NOMO-1 treated with dmso at 0.1 percent for 144 hours (cell line): ENCODE data around the gene NHLRC2.
"Not testable (repeated sequence)": the region's sequence is repeated elsewhere in the genome, so short reads cannot be mapped to it uniquely, and the experiment has no call there.

Experiments used
- DNase-seq: peaks from one replicate; lab custom pipeline; 2025; ENCODE audit not compliant: unreplicated experiment; lab: John Stamatoyannopoulos, UW

The NHLRC2 gene, protein sequence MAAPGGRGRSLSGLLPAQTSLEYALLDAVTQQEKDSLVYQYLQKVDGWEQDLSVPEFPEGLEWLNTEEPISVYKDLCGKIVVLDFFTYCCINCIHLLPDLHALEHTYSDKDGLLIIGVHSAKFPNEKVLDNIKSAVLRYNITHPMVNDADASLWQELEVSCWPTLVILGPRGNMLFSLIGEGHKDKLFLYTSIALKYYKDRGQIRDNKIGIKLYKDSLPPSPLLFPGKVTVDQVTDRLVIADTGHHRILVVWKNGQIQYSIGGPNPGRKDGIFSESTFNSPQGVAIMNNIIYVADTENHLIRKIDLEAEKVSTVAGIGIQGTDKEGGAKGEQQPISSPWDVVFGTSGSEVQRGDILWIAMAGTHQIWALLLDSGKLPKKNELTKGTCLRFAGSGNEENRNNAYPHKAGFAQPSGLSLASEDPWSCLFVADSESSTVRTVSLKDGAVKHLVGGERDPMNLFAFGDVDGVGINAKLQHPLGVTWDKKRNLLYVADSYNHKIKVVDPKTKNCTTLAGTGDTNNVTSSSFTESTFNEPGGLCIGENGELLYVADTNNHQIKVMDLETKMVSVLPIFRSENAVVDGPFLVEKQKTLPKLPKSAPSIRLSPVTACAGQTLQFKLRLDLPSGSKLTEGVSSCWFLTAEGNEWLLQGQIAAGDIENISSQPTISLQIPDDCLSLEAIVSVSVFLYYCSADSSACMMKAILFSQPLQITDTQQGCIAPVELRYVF

DNA sequence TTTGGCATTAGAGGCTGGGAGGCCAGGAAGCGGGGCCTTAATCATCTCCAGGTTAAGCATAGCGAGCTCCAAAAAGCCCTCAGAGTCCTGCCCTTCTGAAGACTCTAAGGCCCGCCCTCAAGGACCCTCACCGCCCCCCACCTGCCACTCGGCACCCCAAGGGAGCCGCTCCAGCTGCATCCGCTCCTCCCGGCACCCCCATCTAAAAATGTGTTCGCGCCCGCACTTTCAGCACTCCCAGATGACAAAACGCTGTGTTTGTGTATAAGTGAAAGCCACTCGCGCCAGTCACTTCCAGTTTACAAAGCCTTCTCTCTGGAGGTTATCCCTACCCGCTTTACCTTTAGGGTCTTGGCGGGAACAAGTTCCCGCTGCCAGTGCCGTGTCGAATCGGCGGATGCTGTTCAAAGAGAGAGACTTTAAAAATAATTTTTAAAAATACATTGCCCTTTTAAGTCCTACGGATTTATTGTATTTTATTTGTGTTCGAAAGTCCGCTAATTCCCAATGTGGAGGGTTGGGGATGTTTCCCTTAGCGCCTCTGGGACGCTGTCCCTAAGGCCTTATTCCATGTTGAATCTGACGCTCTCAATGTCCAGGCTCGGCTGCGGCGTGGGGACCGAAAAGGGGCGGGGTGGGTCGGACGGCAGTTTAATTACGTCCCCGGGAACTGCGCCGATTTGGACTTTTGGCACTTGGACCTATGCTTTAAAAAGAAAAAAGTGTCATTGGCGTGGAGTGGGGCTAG is at the start of gene NHLRC2, which contains the start of gene DCLRE1A:
TSS of gene NHLRC2 (plus strand) at position 649 of the 748 bp plus-strand sequence. CDS start 212 bp downstream, outside the sequence.
TSS of gene DCLRE1A (minus strand) at position 70 of the 748 bp plus-strand sequence. CDS start 900 bp downstream, outside the sequence.
- DNase-seq: peak; percentile 41

GRCh38 chr10:113806503-113806902 is 48.0 kb upstream of the NHLRC2 start:
- DNase-seq: no peak

DNA sequence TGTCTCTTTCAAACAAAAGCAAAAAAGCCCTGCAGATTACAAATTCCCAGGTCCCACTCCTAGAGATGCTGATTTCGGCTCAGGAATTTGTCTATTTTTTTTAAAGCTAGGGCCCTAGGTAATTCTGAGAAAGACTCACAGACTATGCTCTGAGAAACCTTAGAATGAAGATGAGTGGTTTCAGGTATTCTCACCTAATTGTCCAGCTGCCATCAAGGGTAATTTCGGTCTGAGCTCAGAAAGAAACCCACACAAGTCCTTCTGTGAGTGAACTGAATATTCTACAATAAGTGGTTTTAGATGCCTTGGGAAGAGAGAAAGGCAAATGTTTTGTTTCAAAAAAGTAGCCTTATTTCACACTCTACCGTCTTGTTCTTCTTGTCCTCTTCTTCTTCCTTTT is 46.3 kb upstream of the NHLRC2 start:
- DNase-seq: no peak

GRCh38 chr10:113814700-113815099 is 39.8 kb upstream of the NHLRC2 start:
- DNase-seq: not testable (repeated sequence)

GRCh38 chr10:113819989-113820388 is 34.5 kb upstream of the NHLRC2 start:
- DNase-seq: no peak

GRCh38 chr10:113820507-113820906 is 34.0 kb upstream of the NHLRC2 start:
- DNase-seq: no peak

- not testable (repeated sequence) for DNase-seq
Measured at GRCh38 chr10:113821306-113821705, 33.2 kb upstream of the NHLRC2 start.

- DNase-seq: no peak
Measured at GRCh38 chr10:113822174-113822573, 32.3 kb upstream of the NHLRC2 start.

DNA sequence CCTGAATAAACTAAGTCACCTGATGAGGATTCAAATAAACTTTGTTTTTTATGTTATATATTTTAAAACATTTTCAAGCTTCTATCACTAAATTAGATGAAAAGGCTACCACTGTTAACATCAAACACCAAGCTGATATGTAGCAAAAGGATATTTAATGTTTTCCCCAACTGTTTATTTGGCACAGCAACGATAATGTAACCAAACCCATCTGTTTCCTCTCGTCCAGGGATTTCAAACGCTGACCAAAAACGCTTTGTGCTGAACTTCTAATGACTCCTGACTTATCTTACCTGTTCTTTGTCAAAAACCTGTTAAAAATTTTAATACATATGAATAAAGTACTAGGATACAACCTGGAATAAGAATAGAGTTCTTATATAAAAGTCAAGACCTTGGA is 31.1 kb upstream of the NHLRC2 start:
- no peak for DNase-seq

DNA sequence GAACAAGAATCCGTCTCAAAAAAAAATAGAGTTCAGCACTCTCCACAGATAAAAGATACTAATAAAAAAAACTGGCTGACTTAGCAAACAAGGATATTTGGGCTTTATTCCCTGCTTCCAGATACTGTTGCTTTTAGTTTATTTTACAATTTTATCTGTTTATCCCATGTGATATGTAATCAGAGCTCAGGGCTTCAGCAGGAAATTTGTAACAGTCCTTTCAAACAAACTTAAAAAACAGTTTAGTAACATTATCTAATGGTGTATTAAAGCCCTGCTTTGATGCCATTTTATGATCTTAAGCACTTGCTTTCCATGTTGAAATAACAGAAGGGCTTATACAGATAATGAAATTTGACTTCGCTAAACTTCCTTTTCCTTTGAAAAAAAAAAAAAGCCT is 28.7 kb upstream of the NHLRC2 start:
- no peak for DNase-seq

DNA sequence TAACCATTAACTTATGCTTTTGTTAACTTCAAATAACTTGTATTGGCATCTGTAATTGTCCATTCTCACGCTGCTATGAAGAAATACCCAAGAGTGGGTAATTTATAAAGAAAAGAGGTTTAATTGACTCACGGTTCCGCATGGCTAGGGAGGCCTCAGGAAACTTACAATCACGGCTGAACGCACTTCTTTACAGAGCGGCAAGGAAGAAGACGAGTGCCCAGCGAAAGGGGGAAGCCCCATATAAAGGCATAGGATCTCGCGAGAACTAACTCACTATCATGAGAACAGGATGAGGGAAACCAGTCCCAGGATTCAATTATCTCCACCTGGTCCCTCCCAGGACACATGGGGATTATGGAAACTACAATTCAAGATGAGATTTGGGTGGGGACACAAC is 25.9 kb upstream of the NHLRC2 start:
- not testable (repeated sequence) for DNase-seq

GRCh38 chr10:113842171-113842570 is 12.3 kb upstream of the NHLRC2 start:
- no peak for DNase-seq

DNA sequence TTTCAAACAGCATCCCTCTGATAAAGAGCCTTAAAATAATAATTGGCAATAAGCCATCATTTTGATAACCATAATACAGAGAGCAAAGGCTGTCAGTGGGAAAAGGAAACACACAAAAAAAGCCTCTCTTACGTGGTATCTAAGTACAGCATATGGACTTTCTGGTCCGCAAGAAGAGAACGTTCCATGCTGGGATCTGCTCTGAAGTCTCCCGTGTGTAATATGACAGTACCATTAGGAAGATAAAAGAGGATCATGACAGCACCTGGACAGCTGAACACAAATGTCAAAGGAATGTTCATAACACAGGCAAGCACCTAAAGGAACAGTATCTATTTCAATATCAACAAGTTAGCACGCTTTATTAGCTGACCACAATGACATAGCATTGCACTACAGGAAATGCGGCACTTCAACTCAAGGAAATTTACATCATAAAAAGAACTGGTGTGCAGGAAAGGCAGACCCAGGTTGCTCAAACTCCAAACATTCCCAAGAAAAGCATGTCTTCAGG is 10.4 kb upstream of the NHLRC2 start:
- no peak for DNase-seq

DNA sequence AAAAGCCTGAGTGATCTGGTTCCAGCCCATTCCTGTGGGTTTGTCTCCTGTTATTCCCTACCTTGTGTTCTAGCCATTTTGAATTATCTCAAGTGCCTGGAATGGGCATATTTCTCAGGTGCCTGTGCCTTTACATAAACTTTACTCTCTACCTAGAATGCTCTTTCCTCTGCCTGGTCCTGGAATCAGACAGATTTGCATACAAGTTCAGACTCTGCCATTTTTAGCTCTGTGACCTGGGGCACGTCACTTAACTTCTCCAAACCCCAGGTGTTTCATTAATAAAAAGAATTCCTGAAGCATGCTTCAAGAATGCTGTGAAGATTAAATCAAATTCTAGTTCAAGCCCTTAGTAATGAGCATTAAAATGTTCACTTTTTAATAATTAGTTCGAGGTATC is 8.4 kb upstream of the NHLRC2 start:
- DNase-seq: no peak

- no peak for DNase-seq
Measured at GRCh38 chr10:113849140-113849803, 5.2 kb upstream of the NHLRC2 start.

DNA sequence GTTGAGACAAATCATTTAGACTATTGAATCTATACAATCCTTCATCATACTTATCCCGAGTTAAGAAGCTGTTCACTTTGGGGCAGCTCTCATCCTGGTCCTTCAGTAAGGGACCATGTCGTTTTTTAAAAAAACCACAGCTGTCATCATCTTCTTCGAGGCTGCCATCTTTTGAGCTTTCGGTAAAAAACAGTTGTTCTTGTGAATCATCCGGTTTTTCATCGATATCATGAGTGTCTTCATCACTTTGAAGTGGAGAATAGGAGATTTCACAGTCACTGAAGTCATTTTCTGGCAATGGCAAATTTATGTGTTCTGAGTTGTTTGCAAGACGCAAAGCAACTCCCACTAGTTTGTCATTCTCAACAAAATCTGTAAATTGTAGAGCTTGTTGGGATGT is 4.5 kb upstream of the NHLRC2 start:
- no peak for DNase-seq

- no peak for DNase-seq
Measured at GRCh38 chr10:113853578-113854012, 866 bp upstream of the NHLRC2 start.

DNA sequence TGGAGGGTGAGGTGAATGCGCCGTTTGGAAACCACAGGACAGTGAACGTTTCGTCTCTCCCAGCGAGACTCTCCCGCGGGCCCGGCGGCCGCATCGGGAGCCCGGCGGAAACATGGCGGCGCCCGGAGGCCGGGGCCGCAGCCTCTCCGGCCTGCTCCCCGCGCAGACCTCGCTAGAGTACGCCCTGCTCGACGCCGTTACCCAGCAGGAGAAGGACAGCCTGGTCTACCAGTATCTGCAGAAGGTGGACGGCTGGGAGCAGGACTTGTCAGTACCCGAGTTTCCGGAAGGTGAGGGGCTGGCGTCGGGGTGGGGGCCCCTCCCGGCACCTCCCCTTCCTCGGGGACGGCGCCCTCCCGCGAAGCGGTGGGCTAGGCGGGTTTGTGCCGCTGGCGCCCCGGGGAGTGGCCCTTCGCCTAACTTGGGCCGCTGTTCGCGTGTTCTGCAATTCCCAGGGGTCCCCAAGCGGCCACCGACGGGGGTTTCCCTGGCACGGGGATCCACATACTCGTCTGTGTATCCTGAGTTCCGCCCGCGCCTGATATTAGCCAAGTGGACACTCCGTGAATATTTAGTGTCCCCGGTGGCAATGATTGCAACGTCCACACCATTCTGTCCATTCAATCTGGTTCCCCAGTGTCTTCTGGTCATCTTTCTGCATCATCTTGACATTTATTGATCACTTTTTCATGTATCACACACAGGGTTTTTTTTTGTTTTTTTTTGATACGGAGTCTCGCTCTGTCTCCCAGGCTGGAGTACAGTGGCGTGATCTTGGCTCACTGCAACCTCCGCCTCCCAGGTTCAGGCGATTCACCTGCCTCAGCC is 514 bp downstream of the NHLRC2 start:
- no peak for DNase-seq

GRCh38 chr10:113856563-113856962 is 2.1 kb downstream of the NHLRC2 start:
- no peak for DNase-seq

DNA sequence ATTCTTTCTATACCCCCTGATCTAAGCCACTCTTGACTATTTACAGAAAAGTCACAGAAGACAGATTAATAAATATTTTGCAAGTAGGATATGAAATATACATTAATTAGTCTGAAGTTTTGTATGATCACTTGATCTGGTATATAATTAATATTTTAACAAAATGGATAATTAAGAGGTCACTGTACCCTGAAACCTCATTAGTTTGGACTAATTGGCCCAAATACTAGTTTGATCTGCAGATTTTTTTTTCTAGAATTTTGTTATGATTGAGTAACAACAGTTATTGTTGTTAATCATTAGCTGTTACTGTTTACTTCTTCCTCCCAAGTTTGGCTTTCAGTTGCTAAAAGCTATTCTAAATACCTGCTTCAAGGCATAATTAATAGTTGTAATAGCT is 2.7 kb downstream of the NHLRC2 start:
- no peak for DNase-seq
